Left renal pelvis (tissue), 4 donors: Measurements from ENCODE around the gene NOL3. TPM values are rescaled to one million over a fixed set of nuclear protein-coding genes. Genes with fewer than 3 reads are reported as not detected.
"Not testable (repeated sequence)": the region's sequence is repeated elsewhere in the genome, so short reads cannot be mapped to it uniquely, and the experiment has no call there.

Source experiments
- DNase-seq, 4 donors: peaks; one replicate each; pipeline ENCODE4 v3.0.0-alpha.2; 2013; ENCODE audit warnings: low read depth in 4 of 4, low spot score in 3 of 4
- polyA plus RNA-seq, 4 donors: library from polyadenylated mRNA; unstranded; fragments of 120-200 nt; gene quantifications; one replicate each; pipeline ENCODE4 v1.2.1, GENCODE V29; 2013; ENCODE audit not compliant: insufficient read length in 4 of 4

Gene NOL3
- 1 to 10 TPM; 2.4 to 7.6 (median 4.9) TPM for polyA plus RNA-seq

- no peak for DNase-seq
Observed at GRCh38 chr16:67170168-67170948, at the start of gene NOL3. TSS of gene NOL3 (plus strand) at chr16:67170538.

GRCh38 chr16:67122799-67123198 is 47.5 kb upstream of the NOL3 start:
- not testable (repeated sequence) for DNase-seq

- no peak for DNase-seq
Observed at GRCh38 chr16:67128417-67128816, 41.9 kb upstream of the NOL3 start.

GRCh38 chr16:67128887-67129286 is 41.5 kb upstream of the NOL3 start:
- no peak for DNase-seq

GRCh38 chr16:67129422-67129821 is 40.9 kb upstream of the NOL3 start:
- DNase-seq = no peak

- DNase-seq = no peak
Observed at GRCh38 chr16:67137605-67138004, 32.7 kb upstream of the NOL3 start.

- DNase-seq = no peak
Observed at GRCh38 chr16:67141391-67141790, 28.9 kb upstream of the NOL3 start.

GRCh38 chr16:67142342-67142741 is 28.0 kb upstream of the NOL3 start:
- no peak for DNase-seq

GRCh38 chr16:67144943-67145342 is 25.4 kb upstream of the NOL3 start:
- no peak for DNase-seq

- DNase-seq = no peak
Observed at GRCh38 chr16:67145746-67146145, 24.6 kb upstream of the NOL3 start.

- no peak for DNase-seq
Observed at GRCh38 chr16:67146523-67147357, 23.6 kb upstream of the NOL3 start.

- no peak for DNase-seq
Observed at GRCh38 chr16:67147437-67148140, 22.7 kb upstream of the NOL3 start.

- DNase-seq = no peak
Observed at GRCh38 chr16:67148221-67148620, 22.1 kb upstream of the NOL3 start.

GRCh38 chr16:67148656-67149275 is 21.6 kb upstream of the NOL3 start:
- DNase-seq = no peak

- DNase-seq = no peak
Observed at GRCh38 chr16:67149276-67150046, 20.9 kb upstream of the NOL3 start.

- no peak for DNase-seq
Observed at GRCh38 chr16:67150047-67150832, 20.1 kb upstream of the NOL3 start.

- DNase-seq = no peak
Observed at GRCh38 chr16:67150833-67151396, 19.4 kb upstream of the NOL3 start, which contains the start of gene B3GNT9. TSS of gene B3GNT9 (minus strand) at chr16:67150998. CDS start at chr16:67150485, 513 bp downstream.

- DNase-seq = no peak
Observed at GRCh38 chr16:67151431-67152097, 18.8 kb upstream of the NOL3 start.
